ENCODE data around the gene SLC14A1. TPM values are rescaled to one million over a fixed set of nuclear protein-coding genes. Genes with fewer than 3 reads are reported as not detected.

Gene SLC14A1
- total and polyA plus RNA-seq, 2 of the 8 experiments (the other 6 are each of a cell fraction or from before 2014, with no cell fraction given), result 0.18 TPM; not detected in 1

- Histone ChIP-seq H4K20me1 (replicated peaks in 1 of 2; ENCODE audit: control insufficient read depth in 1 of 2, insufficient read depth in 2 of 2, low read length in 2 of 2) (no peaks in the 10 kb centered on the region), H3K79me1 (ENCODE audit: low read depth, low read length) (no peaks in the 10 kb centered on the region), H3K9me3 (ENCODE audit: insufficient read depth in 2 of 2, low read depth in 1 of 2, low read length in 1 of 2) (no peaks in the 10 kb centered on the region), H3K4me2 (ENCODE audit: insufficient read depth in 1 of 2, low read depth in 2 of 2, low read length in 2 of 2) (no peak overlapping the region), H2AK5ac (ENCODE audit: low read depth, low read length) (no peak overlapping the region), H3K27me3 (replicated peaks in 1 of 4; ENCODE audit: control insufficient read depth in 3 of 4, extremely low read depth in 1 of 4, insufficient read depth in 3 of 4, low read length in 3 of 4) (no peaks in the 10 kb centered on the region; a peak in 2 of 7 replicates), H3K9ac (replicated peaks in 1 of 4; ENCODE audit: extremely low read depth in 1 of 4, low read depth in 3 of 4, low read length in 3 of 4) (no peak overlapping the region), H3K23ac (ENCODE audit: insufficient read length) (no peak overlapping the region), H3K79me2 (ENCODE audit: control insufficient read depth in 1 of 2, insufficient read depth in 2 of 2, low read length in 2 of 2) (no peaks in the 10 kb centered on the region), H3K18ac (ENCODE audit: extremely low read depth, low read length) (no peak overlapping the region), H2BK12ac (ENCODE audit: low read depth, low read length) (no peak overlapping the region), H4K91ac (replicated peaks; ENCODE audit: insufficient read length, low read length) (no peak overlapping the region), H3K14ac (ENCODE audit: insufficient read length) (no peak overlapping the region), H3K27ac (ENCODE audit: low read depth, low read length) (no peak overlapping the region), H2BK20ac (ENCODE audit: low read length) (no peak overlapping the region), H2BK120ac (replicated peaks; ENCODE audit: low read depth, low read length) (no peak overlapping the region), H4K8ac (ENCODE audit: extremely low read depth, insufficient read depth, low read length) (no peak overlapping the region), H3K4me1 (replicated peaks in 1 of 4; ENCODE audit: control insufficient read depth in 3 of 4, insufficient read depth in 4 of 4, low read length in 3 of 4) (no peaks in the 10 kb centered on the region), H4K5ac (ENCODE audit: insufficient read length, low read depth, low read length) (no peak overlapping the region), H3K4ac (replicated peaks; ENCODE audit: insufficient read length, low read depth, low read length) (no peak overlapping the region), H2AFZ (ENCODE audit: low read length) (no peak overlapping the region), H2BK15ac (ENCODE audit: low read length) (no peak overlapping the region), H3K4me3 (ENCODE audit: extremely low read depth in 1 of 4, insufficient read depth in 2 of 4, low read depth in 3 of 4, low read length in 4 of 4) (no peak overlapping the region), H2BK5ac (ENCODE audit: low read depth, low read length) (no peak overlapping the region), H3K36me3 (ENCODE audit: control insufficient read depth in 2 of 4, insufficient read depth in 4 of 4, low read length in 3 of 4) (no peaks in the 10 kb centered on the region), H3K56ac (replicated peaks; ENCODE audit: insufficient read length, low read depth, low read length) (no peak overlapping the region), H3K23me2 (ENCODE audit: low read depth, low read length) (peaks cover 6% of the 10 kb centered on the region; the same call in 1 of the 2 replicates)
- ChIA-PET CTCF (ENCODE audit: partially characterized antibody) (interaction anchor here (0.7 to 3.5 kb wide), 3 partner anchors 10 to 49 kb away, joined by 3 to 20 read pairs (median 9); partner anchors contain the start of gene SLC14A1), POLR2A (ENCODE audit: partially characterized antibody) (interaction anchor here (1.2 kb wide), 1 partner anchor 9 kb away, joined by 3 read pairs; no protein-coding TSS in a partner anchor)
- DNase-seq (ENCODE audit: low read depth in 1 of 2, low spot score in 2 of 2), result no peak
- FAIRE-seq, result no peak
- TF ChIP-seq SIN3A (conservative IDR thresholded peaks at IDR 0.05 in 1 of 2, IDR thresholded peaks at IDR 0.05 in 1 of 2; ENCODE audit: low read depth in 1 of 2, low read length in 2 of 2) (no peak), NRF1 (IDR thresholded peaks at IDR 0.05; ENCODE audit: low read depth, low read length) (no peak), JUND (IDR thresholded peaks at IDR 0.05; ENCODE audit: low read length) (no peak), RAD21 (IDR thresholded peaks at IDR 0.05 in 1 of 2, conservative IDR thresholded peaks at IDR 0.05 in 1 of 2; ENCODE audit: low read depth in 2 of 2, low read length in 2 of 2) (no peak), BRCA1 (IDR thresholded peaks at IDR 0.05; ENCODE audit: low read depth, low read length) (no peak), SUZ12 (IDR thresholded peaks at IDR 0.05; ENCODE audit: low read length) (no peak), CHD2 (IDR thresholded peaks at IDR 0.05; ENCODE audit: low read length) (no peak), RFX5 (IDR thresholded peaks at IDR 0.05; ENCODE audit: borderline replicate concordance, low read depth, low read length) (no peak), CBX5 (IDR thresholded peaks at IDR 0.05; ENCODE audit: low read depth, low read length) (no peak), EP300 (IDR thresholded peaks at IDR 0.05; ENCODE audit: borderline replicate concordance in 1 of 2, low read depth in 2 of 2, low read length in 2 of 2) (no peak), MAFK (IDR thresholded peaks at IDR 0.05; ENCODE audit: low read depth, low read length) (no peak), POLR2AphosphoS5 (IDR thresholded peaks at IDR 0.05; ENCODE audit: low read depth, low read length) (no peak), KDM5A (IDR thresholded peaks at IDR 0.05; ENCODE audit: low read length) (no peak), BCL11A (IDR thresholded peaks at IDR 0.05; ENCODE audit: low read depth in 2 of 2, low read length in 2 of 2) (no peak)
Measured at GRCh38 chr18:45774065-45774521, 50.1 kb downstream of the SLC14A1 start.
